Mesenchymal stem cell (in vitro differentiated cells and primary cell): ENCODE measurements around the gene FARP2.

Experiments
- DNase-seq: peaks from one replicate; pipeline ENCODE4 v3.0.0-alpha.2; 2013
- H2AFZ ChIP-seq: one replicate; pipeline ENCODE4 v1.6.1; 2013; ENCODE audit warnings: low read depth, mild to moderate bottlenecking, control low read depth, inconsistent platforms, low read length, moderate library complexity
- H2AK5ac ChIP-seq: 2 replicates; pipeline ENCODE4 v1.6.1; 2013; ENCODE audit warnings: low read length, moderate library complexity, mild to moderate bottlenecking, inconsistent platforms; ENCODE audit not compliant: severe bottlenecking
- H2BK120ac ChIP-seq: one replicate; pipeline ENCODE4 v1.6.1; 2013; ENCODE audit warnings: low read depth, mild to moderate bottlenecking, inconsistent platforms, low read length, moderate library complexity
- H2BK12ac ChIP-seq, 2 experiments: one replicate each; pipeline ENCODE4 v1.6.1; 2013; ENCODE audit warnings: inconsistent platforms in 2 of 2, low read length in 2 of 2, mild to moderate bottlenecking in 2 of 2, moderate library complexity in 2 of 2, control low read depth in 1 of 2
- H2BK15ac ChIP-seq: one replicate; pipeline ENCODE4 v1.6.1; 2013; ENCODE audit warnings: mild to moderate bottlenecking, low read depth, inconsistent platforms; ENCODE audit not compliant: poor library complexity, severe bottlenecking
- H2BK5ac ChIP-seq: 2 replicates; pipeline ENCODE4 v1.6.1; 2013; ENCODE audit warnings: low read depth, mild to moderate bottlenecking, low read length, control low read depth, inconsistent platforms; ENCODE audit not compliant: poor library complexity, severe bottlenecking
- H3K14ac ChIP-seq, 2 experiments: one replicate each; pipeline ENCODE4 v1.6.1; 2013; ENCODE audit warnings: inconsistent platforms in 2 of 2, low read length in 2 of 2, control low read depth in 1 of 2, mild to moderate bottlenecking in 1 of 2, moderate library complexity in 1 of 2
- H3K18ac ChIP-seq, 2 experiments: one replicate each; pipeline ENCODE4 v1.6.1; 2013; ENCODE audit warnings: inconsistent platforms in 2 of 2, low read length in 2 of 2, control low read depth in 1 of 2, low read depth in 1 of 2, mild to moderate bottlenecking in 1 of 2
- H3K23ac ChIP-seq, 2 experiments: one replicate each; pipeline ENCODE4 v1.6.1; 2013; ENCODE audit warnings: inconsistent platforms in 2 of 2, low read length in 2 of 2, mild to moderate bottlenecking in 2 of 2, moderate library complexity in 2 of 2, control low read depth in 1 of 2
- H3K27ac ChIP-seq: 2 replicates; pipeline ENCODE4 v1.5.1; 2013; ENCODE audit warnings: mild to moderate bottlenecking, moderate library complexity, low read length, control low read depth, inconsistent platforms; ENCODE audit not compliant: poor library complexity, severe bottlenecking
- H3K27me3 ChIP-seq, 2 experiments: 2 replicates each; pipeline versions ENCODE4 v1.6.1 to v1.7.0; 2013; ENCODE audit warnings: low read length in 2 of 2, mild to moderate bottlenecking in 2 of 2, moderate library complexity in 2 of 2, control low read depth in 1 of 2, inconsistent platforms in 1 of 2; ENCODE audit not compliant: control insufficient read depth in 1 of 2, insufficient read depth in 1 of 2
- H3K36me3 ChIP-seq, 2 experiments: 2 replicates each; pipeline versions ENCODE4 v1.6.1 to v1.7.0; 2013; ENCODE audit warnings: low read length in 2 of 2, control low read depth in 1 of 2, inconsistent platforms in 1 of 2, low read depth in 1 of 2, mild to moderate bottlenecking in 1 of 2; ENCODE audit not compliant: insufficient read depth in 2 of 2, control insufficient read depth in 1 of 2
- H3K4ac ChIP-seq, 2 experiments: one replicate each; pipeline ENCODE4 v1.6.1; 2013; ENCODE audit warnings: inconsistent platforms in 2 of 2, low read length in 2 of 2, mild to moderate bottlenecking in 2 of 2, moderate library complexity in 2 of 2, control low read depth in 1 of 2, low read depth in 1 of 2
- H3K4me1 ChIP-seq: 2 replicates; pipeline ENCODE4 v1.6.1; 2013; ENCODE audit warnings: low read depth, low read length, control low read depth; ENCODE audit not compliant: control insufficient read depth, insufficient read depth
- H3K4me2 ChIP-seq: 2 replicates; pipeline ENCODE4 v1.6.1; 2013; ENCODE audit warnings: low read length, mild to moderate bottlenecking, inconsistent platforms; ENCODE audit not compliant: poor library complexity, severe bottlenecking
- H3K4me3 ChIP-seq, 2 experiments: 2 replicates each; pipeline versions ENCODE4 v1.5.1 to v1.7.0; 2013; ENCODE audit warnings: low read length in 2 of 2, mild to moderate bottlenecking in 2 of 2, control low read depth in 1 of 2, low read depth in 1 of 2; ENCODE audit not compliant: insufficient read depth in 1 of 2
- H3K79me1 ChIP-seq: replicated peaks from 2 replicates; pipeline ENCODE4 v1.6.1; 2013; ENCODE audit warnings: mild to moderate bottlenecking, control low read depth, low read length, inconsistent platforms; ENCODE audit not compliant: poor library complexity, severe bottlenecking
- H3K9ac ChIP-seq: 2 replicates; pipeline ENCODE4 v1.7.0; 2013; ENCODE audit warnings: mild to moderate bottlenecking, low read length, moderate library complexity
- H3K9me3 ChIP-seq: 2 replicates; pipeline ENCODE4 v1.7.0; 2013; ENCODE audit warnings: mild to moderate bottlenecking, low read length; ENCODE audit not compliant: control insufficient read depth
- H4K8ac ChIP-seq: one replicate; pipeline ENCODE4 v1.6.1; 2013; ENCODE audit warnings: inconsistent platforms, mild to moderate bottlenecking, low read length, moderate library complexity
- H4K91ac ChIP-seq: one replicate; pipeline ENCODE4 v1.6.1; 2013; ENCODE audit warnings: mild to moderate bottlenecking, low read length, inconsistent platforms
- WGBS: methylation state at CpG from one replicate; pipeline ENCODE4 v1.1.7; 2013; ENCODE audit warnings: mixed read lengths; 5-methylcytosine and 5-hydroxymethylcytosine counted together

The FARP2 gene

DNA sequence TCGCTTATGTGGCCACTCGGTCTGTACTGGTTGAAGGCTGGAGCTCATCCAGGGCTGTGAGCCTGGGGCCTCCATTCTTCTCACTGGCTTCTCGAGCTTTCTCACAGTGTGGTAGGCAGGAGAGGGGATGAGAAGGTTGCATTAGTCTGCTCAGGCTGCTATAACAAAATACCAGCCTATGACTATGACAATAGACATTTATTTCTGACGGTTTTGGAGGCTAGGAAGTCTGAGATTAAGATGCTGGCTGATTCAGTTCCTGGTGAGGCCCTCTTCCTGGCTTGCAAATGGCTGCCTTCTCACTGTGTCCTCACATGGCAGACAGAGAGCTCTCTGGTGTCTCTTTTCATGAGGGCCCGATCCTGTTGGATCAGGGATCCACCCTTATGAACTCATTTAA is 158.5 kb downstream of the FARP2 start:
- Histone ChIP-seq H3K4me1 (peaks cover 3% of the 10 kb centered on the region), H3K36me3 (peaks cover 3 to 9% of the 10 kb centered on the region in 2 experiments), H2AK5ac (no peak overlapping the region), H3K4me3 (no peak overlapping the region), H4K91ac (no peak overlapping the region), H3K27ac (no peak overlapping the region), H3K23ac (no peak overlapping the region), H3K79me1 (no peaks in the 10 kb centered on the region), H3K4ac (no peak overlapping the region), H3K27me3 (peaks cover 0 to 3% of the 10 kb centered on the region in 2 experiments), H3K14ac (no peak overlapping the region), H3K4me2 (no peak overlapping the region), H4K8ac (no peak overlapping the region), H2BK12ac (no peak overlapping the region), H3K9me3 (no peaks in the 10 kb centered on the region), H2AFZ (no peak overlapping the region), H3K9ac (no peak overlapping the region), H3K18ac (no peak overlapping the region), H2BK15ac (no peak overlapping the region), H2BK5ac (no peak overlapping the region), H2BK120ac (no peak overlapping the region)
- no peak for DNase-seq
- WGBS: 84% methylated on average over 4 of the region's 5 CpGs

DNA sequence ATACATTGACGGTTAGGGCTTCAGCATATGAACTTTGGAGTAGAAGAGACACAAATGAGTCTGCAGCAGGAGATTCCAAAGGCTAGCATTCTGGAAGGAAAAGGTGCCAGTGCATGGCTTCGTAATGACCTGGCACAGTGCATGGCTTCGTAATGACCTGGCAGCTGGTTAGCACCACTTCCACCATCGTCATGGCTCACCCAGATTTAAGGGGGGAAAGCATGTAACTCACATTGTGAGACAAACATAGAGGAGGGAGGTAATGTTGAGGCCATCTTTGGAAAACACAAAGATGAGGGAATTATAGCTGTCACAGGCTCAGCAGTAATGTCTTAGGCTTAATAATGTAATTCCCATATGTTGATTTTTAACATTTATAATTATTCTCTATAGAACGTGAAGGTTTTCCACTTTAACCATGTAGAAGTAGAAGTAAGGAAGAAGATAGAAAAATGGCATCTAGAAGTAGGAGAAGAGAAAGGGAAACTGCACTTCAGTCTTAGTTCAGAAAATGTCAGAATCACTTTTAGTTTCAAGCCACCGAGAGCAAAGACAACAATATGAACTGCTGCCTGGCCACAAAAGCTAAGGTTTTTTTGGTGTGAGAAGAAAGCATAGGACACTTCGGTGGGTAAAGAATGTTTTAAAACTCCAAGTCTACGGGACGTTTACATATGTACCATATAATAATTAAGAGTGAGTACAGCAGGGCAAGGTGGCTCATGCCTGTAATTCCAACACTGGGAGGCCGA is 159.1 kb downstream of the FARP2 start:
- no peaks in the 10 kb centered on the region for H3K9me3 ChIP-seq
- H2BK5ac ChIP-seq: no peak overlapping the region
- H3K4me3 ChIP-seq: no peak overlapping the region
- peaks cover 0 to 9% of the 10 kb centered on the region in 2 experiments for H3K27me3 ChIP-seq
- H3K27ac ChIP-seq: no peak overlapping the region
- no peak overlapping the region for H2BK12ac ChIP-seq
- no peak overlapping the region for H3K4me2 ChIP-seq
- no peak overlapping the region for H2BK120ac ChIP-seq
- H4K91ac ChIP-seq: no peak overlapping the region
- no peak overlapping the region for H3K14ac ChIP-seq
- no peak for DNase-seq
- no peak overlapping the region for H3K9ac ChIP-seq
- no peak overlapping the region for H3K4ac ChIP-seq
- H2AK5ac ChIP-seq: no peak overlapping the region
- H3K79me1 ChIP-seq: no peaks in the 10 kb centered on the region
- H3K36me3 ChIP-seq: peaks cover 3 to 9% of the 10 kb centered on the region in 2 experiments
- WGBS: 92% methylated on average over 8 of the region's 10 CpGs
- no peak overlapping the region for H3K23ac ChIP-seq
- H3K18ac ChIP-seq: no peak overlapping the region
- H4K8ac ChIP-seq: no peak overlapping the region
- H2AFZ ChIP-seq: no peak overlapping the region
- H3K4me1 ChIP-seq: peaks cover 3% of the 10 kb centered on the region
- H2BK15ac ChIP-seq: no peak overlapping the region

DNA sequence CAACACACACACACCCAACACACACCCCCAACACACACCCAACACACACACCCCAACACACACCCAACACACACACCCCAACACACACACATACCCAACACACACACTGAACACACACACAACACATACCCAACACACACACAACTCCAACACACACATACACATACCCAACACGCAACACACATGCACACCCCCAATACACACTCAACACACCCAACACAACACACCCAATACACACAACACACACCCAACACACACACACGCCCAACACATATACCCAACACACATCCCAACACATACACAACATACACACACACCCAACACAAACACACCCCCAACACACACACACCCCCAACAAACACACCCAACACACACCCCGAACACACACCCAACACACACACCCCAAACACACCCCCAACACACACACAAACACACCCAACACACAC is 160.5 kb downstream of the FARP2 start:
- H3K9ac ChIP-seq: no peak overlapping the region
- H2AFZ ChIP-seq: no peak overlapping the region
- H2BK15ac ChIP-seq: no peak overlapping the region
- 92% methylated on average over 2 of the region's 3 CpGs for WGBS
- peaks cover 0 to 22% of the 10 kb centered on the region in 2 experiments for H3K27me3 ChIP-seq
- no peak overlapping the region for H3K4me2 ChIP-seq
- H3K36me3 ChIP-seq: peaks cover 0 to 5% of the 10 kb centered on the region in 2 experiments
- DNase-seq: no peak
- H3K9me3 ChIP-seq: no peaks in the 10 kb centered on the region
- no peak overlapping the region for H2BK12ac ChIP-seq
- no peaks in the 10 kb centered on the region for H3K79me1 ChIP-seq
- H2BK120ac ChIP-seq: no peak overlapping the region
- no peak overlapping the region for H4K91ac ChIP-seq
- H3K14ac ChIP-seq: no peak overlapping the region
- H3K4me3 ChIP-seq: no peak overlapping the region
- H3K18ac ChIP-seq: no peak overlapping the region
- H3K4ac ChIP-seq: no peak overlapping the region
- H3K4me1 ChIP-seq: peaks cover 3% of the 10 kb centered on the region
- H4K8ac ChIP-seq: no peak overlapping the region
- no peak overlapping the region for H3K27ac ChIP-seq
- H2AK5ac ChIP-seq: no peak overlapping the region
- no peak overlapping the region for H3K23ac ChIP-seq
- H2BK5ac ChIP-seq: no peak overlapping the region

DNA sequence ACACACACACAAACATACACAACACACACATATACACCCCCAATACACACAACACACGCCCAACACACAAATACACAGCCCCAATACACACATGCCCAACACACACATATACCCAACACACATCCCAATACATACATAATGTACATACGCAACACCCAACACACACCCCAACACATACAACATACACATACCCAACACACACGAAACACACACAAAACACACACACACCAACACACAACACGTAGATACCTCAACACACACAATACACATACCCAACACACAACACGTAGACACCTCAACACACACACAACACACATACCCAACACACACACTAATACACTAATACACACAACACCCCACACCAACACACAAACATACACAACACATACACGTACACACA is 161.2 kb downstream of the FARP2 start:
- H4K8ac ChIP-seq: no peak overlapping the region
- H3K9me3 ChIP-seq: no peaks in the 10 kb centered on the region
- no peak overlapping the region for H3K27ac ChIP-seq
- H3K27me3 ChIP-seq: peaks cover 0 to 25% of the 10 kb centered on the region in 2 experiments
- no peak overlapping the region for H2AFZ ChIP-seq
- H3K4ac ChIP-seq: no peak overlapping the region
- no peak overlapping the region for H3K23ac ChIP-seq
- no peak overlapping the region for H2BK12ac ChIP-seq
- H3K4me3 ChIP-seq: no peak overlapping the region
- WGBS: 82% methylated on average over 6 of the region's 6 CpGs
- H2BK120ac ChIP-seq: no peak overlapping the region
- no peak overlapping the region for H3K9ac ChIP-seq
- no peak overlapping the region for H4K91ac ChIP-seq
- peak overlapping the region in 1 of 2 experiments; percentile 4 for H3K14ac ChIP-seq
- H3K18ac ChIP-seq: no peak overlapping the region
- H3K4me1 ChIP-seq: peaks cover 3% of the 10 kb centered on the region
- no peak overlapping the region for H3K4me2 ChIP-seq
- no peaks in the 10 kb centered on the region for H3K36me3 ChIP-seq
- H2AK5ac ChIP-seq: no peak overlapping the region
- DNase-seq: no peak
- no peak overlapping the region for H2BK15ac ChIP-seq
- H2BK5ac ChIP-seq: no peak overlapping the region
- H3K79me1 ChIP-seq: no peaks in the 10 kb centered on the region
